NCI-H2107 treated with DMSO at 0.1 percent for 48 hours (cell line): ENCODE results near the gene JMJD8.

ENCODE experiments used
- DNase-seq: peaks from one replicate; lab custom pipeline; 2025; ENCODE audit not compliant: unreplicated experiment; lab: John Stamatoyannopoulos, UW

Gene JMJD8

DNA sequence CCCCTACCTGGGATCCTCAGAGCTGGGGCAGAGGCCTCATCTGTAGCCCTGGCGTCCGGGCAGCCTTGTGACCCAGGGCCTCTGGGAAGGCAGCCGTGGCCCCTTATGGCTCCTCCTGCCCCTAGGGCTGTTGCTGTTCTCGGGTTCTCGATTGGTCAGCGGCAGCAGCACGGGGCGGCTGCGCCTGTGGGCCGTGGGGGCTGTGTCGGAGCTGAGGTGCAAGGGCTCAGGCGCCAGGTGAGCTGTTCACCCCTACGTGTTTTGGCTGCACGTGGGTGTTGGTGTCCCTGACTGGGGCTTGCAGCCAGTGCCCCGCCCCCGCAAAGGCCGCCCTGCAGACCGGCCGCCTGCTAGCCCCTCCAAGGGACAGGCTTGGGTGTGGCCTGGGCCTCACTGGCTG is 22.0 kb downstream of the JMJD8 start:
- no peak for DNase-seq

DNA sequence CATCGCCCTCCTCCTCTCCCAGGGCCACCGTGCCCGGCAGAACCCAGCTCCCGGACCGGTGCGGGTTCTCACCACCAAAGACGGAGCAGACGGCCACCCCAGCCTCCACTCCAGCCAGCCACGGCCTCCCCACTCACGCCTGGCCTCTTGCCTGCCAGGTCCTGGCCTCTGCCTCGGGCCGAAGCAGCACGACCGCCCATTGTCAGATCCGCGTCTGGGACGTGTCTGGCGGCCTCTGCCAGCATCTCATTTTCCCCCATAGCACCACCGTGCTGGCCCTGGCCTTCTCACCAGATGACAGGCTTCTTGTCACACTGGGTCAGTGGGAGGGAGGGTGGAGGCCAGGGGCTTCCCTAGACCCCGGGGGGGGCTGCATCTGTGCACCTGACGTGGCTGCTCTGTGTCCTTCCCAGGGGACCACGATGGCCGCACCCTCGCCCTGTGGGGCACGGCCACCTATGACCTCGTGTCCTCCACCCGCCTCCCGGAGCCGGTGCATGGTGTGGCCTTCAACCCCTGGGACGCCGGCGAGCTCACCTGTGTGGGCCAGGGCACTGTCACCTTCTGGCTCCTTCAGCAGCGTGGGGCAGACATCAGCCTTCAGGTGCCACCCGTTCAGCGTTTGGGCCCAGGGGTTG is 22.8 kb downstream of the JMJD8 start:
- no peak for DNase-seq

DNA sequence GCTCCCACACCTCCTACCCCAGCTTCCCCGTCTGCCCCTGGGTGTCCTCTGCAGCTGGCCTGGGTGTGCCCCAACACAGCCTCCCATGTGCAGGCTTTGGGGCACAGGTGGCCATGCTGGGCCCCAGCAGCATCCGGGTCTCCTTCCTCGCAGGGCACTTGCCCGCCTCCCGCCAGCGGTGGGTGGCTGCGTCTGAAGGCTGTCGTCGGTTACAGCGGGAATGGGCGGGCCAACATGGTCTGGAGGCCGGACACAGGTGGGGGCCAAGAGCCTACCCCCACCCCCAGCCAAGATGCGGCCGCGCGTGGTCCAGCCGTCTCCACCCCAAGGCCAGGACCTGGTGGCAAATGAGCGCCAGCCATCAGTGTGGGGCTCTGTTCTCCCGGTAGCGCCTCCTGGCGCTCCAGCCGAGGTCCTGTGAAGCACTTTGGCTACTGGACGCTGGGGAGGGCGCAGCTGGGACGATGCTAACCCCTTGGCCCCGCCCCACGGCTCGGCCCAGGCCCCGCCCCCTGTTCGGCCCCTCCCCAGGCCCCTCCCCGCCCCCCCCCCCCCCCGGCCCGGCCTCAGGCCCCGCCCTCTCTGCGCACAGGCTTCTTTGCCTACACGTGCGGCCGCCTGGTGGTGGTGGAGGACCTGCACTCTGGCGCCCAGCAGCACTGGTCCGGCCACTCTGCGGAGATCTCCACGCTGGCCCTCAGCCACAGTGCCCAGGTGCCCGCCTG is 23.5 kb downstream of the JMJD8 start:
- no peak for DNase-seq

DNA sequence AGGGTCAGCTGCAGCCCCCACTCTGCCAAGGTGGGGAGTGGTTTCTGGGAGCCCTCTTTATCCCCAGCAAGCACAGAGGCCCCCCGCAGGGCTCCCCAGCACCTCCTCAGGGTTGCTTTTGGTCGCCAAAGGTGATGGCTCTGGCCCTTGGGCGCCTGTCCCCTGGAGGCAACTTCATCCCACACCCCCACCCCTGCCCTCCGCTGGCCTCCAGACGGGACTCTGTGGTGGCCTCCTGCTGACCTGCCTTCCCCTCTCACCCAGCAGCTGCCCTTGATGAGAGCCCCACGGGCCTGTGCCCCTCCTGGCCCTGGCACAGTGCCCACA is 24.0 kb downstream of the JMJD8 start:
- no peak for DNase-seq

DNA sequence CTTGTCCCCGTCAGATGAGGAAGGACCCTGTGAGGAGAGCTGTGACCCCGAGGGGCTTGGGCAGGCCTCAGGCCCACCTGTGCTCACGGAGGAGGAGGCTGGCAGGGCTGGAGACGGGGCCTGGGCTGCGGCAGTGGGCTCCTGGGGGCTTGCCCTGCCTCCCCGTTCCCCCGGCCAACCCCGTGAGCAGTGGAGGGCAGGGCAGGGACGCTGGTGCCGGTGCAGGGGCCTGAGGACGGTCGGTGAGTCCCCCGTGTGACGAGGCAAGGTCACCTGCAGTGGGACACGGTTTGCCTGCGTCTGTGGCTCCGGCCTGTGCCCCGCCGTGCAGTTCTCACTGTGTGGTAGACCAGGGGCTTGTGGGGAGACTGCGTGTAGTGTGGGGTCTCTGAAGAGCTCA is 24.5 kb downstream of the JMJD8 start:
- DNase-seq: no peak

DNA sequence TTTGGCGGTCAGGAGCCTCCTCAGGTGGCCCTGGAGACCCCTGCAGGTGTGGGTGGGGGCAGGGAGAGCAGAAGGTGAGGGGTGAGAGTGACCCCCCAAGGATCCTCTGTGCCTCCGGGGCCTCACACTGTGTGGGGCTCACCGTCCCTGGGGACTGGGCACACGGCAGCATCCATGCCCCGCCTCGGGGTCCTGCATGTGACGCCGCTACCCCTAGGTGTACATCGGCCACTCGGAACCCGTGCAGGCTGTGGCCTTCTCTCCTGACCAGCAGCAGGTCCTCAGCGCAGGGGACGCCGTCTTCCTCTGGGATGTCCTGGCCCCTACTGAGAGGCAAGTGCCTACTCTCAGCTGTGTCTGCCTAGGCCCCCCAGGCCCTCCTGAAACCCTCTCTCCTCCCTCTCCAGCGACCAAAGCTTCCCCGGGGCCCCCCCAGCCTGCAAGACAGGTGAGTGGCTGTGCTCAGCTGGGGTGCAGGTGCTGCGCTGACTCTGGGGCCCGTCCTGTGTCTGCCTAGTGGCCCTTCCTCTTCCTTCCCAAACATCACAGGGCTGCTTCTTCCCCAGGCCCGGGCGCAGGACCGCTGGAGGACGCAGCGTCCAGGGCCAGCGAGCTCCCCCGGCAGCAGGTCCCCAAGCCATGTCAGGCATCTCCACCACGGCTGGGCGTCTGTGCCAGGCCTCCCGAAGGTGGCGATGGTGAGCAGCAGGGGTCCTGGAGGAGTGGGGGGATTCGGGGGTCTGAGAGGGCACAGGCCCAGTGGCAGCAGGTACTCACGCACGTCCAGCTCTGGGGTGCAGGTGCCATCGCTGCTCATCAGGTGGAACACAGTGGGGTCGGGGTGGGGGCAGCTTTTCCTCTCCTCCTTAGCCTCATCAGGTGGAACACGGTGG is 25.2 kb downstream of the JMJD8 start:
- no peak for DNase-seq

DNA sequence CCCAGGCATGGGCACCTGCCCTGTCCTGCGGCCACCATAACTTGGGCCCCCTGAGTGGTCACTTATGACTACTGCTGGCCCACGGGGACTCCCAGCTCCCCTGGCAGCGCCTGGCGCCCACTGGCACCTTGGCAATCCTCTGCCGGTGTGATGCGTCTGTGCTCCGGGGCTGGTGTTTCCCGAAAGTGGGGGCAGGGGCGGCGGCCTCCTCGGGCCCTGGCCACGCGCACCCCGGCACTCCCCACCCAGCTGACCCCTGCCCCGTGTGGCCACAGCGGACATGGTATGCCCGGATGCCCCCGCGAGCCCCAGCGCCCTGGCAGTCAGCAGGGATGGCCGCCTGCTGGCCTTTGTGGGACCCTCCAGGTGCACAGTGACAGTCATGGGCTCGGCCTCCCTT is 26.6 kb downstream of the JMJD8 start:
- no peak for DNase-seq

DNA sequence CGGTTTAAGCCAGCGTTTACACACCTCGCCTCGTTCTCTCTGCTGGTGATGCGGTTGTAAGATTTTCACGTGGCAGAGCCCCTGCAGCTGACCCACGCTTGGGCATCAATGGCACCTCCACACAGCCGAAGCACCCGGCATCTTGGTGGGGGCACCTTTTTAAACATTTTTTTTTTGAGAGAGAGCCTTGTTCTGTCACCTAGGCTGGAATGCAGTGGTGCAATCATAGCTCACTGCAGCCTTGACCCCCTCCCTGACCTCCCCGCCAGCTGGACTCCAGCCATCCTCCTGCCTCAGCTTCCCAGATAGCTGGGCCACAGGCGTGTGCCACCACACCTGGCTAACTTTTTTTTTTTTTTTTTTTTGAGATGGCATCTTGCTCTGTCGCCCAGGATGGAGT is 30.1 kb downstream of the JMJD8 start:
- no peak for DNase-seq

DNA sequence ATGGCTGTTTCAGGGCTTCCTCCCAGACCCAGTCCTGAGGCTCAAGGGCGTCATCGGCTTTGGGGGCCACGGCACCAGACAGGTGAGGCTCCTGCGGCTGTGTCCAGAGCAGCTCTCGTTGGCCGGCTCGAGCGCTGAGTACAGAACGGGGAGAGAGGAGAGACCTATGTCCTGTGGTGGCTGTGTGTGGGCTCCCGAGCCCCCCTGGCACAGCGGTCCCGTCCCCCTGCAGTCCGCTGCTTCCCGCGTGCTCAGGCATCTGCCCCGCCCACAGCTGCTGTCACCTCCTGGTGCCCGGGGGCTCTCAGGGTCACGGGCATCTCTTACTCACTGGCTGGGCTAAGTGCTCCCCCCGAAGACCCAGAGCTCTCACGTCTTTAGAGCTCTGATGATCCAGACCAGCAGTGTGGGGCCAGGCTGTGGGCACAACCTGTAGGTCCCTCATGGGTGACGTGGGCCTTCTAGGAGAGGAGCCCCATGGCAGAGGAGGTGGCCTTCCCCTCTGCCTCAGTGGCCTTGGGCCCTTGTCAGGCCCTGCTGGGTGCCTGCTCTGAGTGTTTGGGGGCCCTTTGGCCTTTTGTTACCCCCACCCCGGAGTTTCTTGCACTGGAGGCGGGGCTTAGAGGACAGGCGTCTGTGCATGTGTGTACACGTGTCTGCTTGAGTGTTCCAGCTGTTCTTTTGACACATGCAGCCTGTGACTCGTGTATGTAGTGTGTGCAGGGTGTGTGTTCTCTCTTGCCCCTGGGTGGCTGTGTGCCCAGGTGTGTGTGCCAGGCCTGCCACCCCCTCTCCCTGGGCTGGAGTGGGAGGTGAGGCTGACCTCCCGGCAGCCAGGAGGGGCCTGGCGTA is 31.5 kb downstream of the JMJD8 start:
- no peak for DNase-seq

DNA sequence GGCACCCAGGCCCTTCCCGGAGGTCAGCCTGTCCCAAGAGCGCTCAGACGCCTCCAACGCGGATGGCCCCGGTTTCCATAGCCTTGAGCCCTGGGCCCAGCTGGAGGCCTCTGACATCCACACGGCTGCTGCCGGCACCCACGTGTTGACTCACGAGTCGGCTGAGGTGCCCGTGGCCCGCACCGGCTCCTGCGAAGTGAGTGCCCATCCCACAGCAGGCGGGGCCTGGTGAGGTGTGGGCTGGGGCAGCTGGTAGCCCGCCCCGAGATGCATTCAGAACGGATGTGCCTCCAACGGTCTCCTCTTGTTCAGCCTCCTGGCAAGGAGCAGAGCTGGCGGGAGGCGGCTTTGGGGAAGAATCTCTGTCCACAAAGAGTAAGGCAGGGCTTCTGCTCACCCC is 32.3 kb downstream of the JMJD8 start:
- DNase-seq: no peak

DNA sequence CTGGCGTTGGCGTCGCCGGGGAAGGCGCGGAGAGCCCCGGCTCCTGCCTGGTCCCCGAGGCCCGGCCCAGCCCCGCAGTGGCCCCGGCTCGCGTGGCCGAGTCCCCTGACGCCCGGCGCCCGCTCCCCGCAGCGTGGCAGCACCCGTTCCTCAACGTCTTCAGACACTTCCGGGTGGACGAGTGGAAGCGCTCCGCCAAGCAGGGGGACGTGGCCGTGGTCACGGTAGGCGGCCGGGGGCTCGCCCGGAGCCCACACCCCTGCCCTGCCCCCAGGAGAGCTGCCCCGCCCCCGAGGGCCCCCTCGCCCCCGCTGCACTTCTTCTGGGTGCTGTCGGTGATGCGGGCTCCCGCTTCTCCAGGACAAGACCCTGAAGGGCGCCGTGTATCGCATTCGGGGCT is 34.5 kb downstream of the JMJD8 start:
- DNase-seq: no peak

DNA sequence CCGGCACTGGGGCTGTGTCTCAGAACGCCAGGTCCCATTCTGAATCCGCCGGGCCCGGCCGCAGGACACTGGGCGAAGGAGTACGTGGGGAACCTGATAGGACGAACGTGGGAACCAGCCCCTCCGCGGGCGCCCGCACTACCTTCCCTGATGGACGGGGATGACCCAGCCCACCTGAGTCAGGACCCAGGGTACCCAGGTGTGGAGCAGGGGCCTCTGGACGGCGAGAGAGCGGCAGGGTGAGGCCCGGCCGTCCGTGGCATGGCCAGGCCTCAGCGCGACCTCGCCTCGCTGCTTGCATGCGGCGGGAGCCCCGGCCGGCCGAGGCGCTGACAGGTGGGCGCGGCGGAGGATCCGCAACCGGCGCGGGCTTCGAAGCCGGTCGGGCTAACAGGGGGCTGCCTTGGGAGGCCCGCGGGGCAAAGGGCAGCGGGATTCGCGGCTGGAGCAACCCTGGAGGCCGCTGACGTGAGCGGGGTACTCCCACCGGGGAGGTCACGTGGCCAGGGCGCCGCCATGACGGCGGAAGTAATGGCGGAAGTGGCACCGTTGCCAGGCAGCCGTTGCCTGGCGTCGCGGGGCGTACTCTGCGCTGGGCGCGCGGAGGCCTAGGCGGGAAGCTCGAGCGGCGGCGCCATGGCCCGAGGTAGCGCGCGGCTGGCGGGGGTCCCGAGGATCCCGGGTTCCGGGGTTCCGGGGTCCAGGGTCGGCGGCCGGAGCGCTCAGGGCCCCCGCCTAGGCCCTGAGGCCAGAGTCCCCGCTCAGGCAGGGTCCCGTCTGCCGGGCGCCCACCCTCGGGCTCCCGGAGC is 35.1 kb downstream of the JMJD8 start, which contains the start of gene WDR90:
Gene WDR90 (plus strand): TSS at position 585 of the 809 bp plus-strand sequence. CDS start 52 bp downstream, at position 637.
- peak; percentile 78 for DNase-seq

DNA sequence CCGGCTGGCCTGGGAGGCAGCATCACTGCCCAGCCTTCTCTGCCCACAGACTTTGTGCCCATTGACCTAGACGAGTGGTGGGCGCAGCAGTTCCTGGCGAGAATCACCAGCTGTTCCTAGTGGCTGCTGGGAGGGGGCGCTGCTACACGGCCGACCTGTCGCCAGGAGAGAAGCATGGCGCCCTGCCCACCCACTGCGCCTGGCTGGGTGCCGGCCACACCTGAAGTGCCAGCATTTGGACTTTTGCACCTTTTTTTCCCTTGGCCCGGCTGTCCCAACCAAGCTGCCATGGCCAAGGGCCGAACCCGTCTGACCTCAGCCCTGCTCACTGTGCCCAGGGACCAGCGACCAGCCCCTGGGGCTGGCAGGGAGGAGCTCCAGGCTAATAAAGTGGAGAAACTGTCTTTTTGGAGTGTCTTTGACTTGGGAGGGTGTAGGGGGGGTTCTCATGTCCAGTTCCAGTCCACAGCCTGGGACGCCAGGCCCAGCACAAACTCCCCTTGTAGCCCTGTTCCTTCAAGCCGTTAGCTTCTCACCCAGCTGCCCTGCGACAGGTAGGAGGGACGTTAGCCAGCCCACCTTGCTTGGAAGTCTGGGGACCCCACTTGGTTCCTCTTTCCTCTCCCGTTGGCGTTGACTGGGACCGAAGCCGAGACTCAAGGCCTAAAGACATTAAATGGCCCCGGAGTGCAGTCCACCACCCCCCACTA is 35.9 kb downstream of the JMJD8 start:
- DNase-seq: peak; percentile 13

DNA sequence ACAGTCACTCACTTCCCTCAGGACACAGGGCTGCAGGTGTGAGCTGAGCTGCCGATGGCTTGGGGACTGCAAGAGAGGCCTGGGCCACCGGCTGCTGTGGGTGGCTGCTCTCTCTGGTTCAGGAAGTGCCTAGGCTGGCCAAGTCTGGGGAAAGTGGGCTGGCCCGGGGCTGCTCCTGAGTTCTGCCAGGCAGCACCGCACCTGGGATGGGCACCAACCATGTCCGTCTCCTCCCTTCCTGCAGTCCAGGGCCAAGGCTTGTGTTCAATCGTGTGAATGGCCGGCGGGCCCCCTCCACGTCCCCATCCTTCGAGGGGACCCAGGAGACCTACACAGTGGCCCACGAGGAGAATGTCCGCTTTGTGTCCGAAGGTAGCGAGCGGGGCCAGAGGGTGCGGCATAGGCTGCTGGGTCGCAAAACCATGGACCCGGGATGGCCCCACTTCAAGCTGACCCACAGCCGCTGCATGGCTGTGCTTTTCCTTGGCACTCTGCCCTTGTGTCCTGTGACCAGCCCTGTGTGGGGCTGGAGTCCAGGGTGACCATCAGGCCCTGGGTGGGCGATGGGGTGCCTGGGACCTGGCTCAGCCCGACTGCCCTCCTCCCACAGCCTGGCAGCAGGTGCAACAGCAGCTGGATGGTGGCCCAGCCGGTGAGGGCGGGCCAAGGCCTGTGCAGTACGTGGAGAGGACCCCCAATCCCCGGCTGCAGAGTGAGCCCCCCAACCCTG is 36.8 kb downstream of the JMJD8 start:
- DNase-seq: no peak

DNA sequence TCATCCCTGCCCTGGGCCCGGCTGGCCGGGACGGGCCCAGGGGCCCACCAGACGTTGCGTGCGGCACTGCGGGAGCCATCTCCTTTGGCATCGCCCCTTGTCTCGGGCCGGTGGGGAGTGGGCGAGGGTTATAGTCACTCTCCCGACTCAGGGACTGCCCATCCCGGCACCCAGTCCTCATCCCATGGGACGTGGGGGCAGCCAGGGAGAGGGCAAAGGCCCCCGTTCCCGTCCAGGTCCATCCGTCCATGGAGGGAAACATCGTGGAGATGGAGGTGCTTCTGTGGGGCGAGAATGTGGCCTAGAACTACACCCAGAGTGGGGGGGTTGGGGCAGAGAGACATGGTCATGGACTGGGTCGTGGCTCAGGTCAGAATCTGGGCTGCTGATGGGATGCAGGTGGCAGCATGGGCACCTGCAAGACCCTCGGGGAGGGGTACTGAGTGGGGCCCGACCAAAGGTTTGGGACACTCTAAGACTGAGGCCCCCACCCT is 37.4 kb downstream of the JMJD8 start:
- no peak for DNase-seq

DNA sequence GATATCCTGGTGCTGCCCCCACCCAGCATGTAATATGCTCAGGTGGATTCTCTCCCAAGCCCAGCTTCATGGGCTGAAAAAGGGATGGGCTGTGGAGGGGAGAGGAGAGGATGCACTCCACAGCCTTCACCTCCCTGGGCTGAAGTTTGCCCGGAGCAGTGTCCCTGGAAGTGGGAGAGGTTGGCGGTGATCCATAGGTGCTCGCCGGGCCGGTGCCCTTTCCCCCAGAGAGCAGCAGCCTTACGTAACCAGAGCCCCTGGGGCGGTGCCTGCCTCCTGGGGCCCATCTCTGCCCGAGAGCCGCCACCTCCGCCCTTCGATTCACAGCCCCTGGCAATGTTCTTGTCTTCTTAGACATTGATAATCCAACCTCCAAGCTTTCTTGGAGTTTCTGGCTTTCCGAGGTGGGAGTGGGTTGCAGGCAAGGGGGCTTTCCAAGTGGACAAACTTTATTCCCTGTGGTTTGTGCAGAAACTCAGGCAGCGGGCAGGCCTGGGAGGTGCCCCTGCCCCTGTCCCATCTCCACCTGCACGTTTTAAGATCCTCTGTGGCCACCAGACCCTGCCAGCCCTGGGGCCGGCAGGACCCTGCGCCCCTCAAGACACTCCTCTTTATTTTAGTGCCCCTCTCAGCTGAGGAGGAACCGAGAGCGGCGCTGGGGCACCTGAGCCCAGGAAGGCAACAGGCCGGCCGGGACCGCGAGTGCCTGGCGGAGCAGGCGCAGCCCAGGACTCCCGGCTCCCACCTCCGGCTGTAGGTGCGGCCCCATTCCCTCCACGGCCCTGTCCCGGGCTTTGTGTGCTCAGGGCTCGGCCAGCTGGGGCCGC is 38.1 kb downstream of the JMJD8 start:
- DNase-seq: no peak

DNA sequence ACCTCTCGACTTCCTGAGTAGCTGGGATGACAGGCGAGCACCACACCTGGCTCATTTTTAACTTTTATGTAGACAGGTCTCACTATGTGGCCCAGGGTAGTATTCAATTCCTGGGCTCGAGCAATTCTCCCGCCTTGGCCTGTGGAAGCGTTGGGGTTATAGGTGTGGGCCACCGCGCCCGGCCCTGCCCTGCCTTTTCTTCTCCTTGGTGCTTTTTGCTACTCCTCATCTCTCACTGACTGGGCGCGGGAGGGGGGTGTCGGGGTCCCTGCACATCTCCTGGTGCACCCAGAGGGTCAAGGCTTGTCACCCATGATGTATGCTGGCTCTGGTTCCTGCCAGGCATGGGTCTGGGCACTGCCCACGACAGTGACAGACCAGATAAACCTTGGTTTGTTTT is 39.6 kb downstream of the JMJD8 start:
- DNase-seq: no peak

DNA sequence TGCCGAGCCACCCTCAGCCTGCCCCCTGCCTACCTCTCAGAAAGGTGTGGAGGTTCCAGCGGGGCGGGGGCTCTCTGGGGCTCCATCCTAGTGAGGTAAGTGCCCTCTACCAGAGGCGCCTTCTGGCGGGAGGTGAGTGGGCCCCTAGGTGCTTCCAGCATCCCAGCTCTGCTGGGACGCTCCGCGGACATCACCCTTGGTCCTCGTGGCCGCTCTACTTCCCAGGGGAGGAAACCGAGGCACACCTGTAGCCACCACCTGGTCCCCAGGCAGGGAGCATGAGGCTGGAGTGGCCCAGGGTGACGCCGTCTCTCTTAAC is 41.1 kb downstream of the JMJD8 start:
- no peak for DNase-seq
